Stimulated activated CD4-positive, alpha-beta T cell treated with anti-CD3 and anti-CD28 coated beads, TNF-alpha, amount 100 ng/mL, for 1 hour (primary cell): ENCODE results near the gene ATP8B4.
"Not testable (repeated sequence)": the region's sequence is repeated elsewhere in the genome, so short reads cannot be mapped to it uniquely, and the experiment has no call there.

Experiments
- DNase-seq, 3 donors: peaks; one replicate each; pipeline ENCODE4 v3.0.0-alpha.2; 2020; ENCODE audit warnings: low read depth in 3 of 3, low spot score in 1 of 3

Gene ATP8B4

GRCh38 chr15:50109076-50109987, 9.7 kb downstream of the ATP8B4 start:
- no peak for DNase-seq

GRCh38 chr15:50108461-50108860, 10.6 kb downstream of the ATP8B4 start:
- no peak for DNase-seq

GRCh38 chr15:50107591-50108408, 11.2 kb downstream of the ATP8B4 start:
- DNase-seq = no peak

GRCh38 chr15:50107157-50107556, 11.9 kb downstream of the ATP8B4 start:
- no peak for DNase-seq

- no peak for DNase-seq
Measured at GRCh38 chr15:50106457-50106856, 12.6 kb downstream of the ATP8B4 start.

- DNase-seq = no peak
Measured at GRCh38 chr15:50100486-50100885, 18.5 kb downstream of the ATP8B4 start.

GRCh38 chr15:50098545-50098944, 20.5 kb downstream of the ATP8B4 start:
- DNase-seq = no peak

GRCh38 chr15:50095938-50096821, 22.9 kb downstream of the ATP8B4 start:
- no peak for DNase-seq

- not testable (repeated sequence) for DNase-seq
Measured at GRCh38 chr15:50089386-50089785, 29.6 kb downstream of the ATP8B4 start.

- no peak for DNase-seq
Measured at GRCh38 chr15:50084932-50085331, 34.1 kb downstream of the ATP8B4 start.

- DNase-seq = no peak
Measured at GRCh38 chr15:50083424-50084025, 35.5 kb downstream of the ATP8B4 start.

- DNase-seq = no peak
Measured at GRCh38 chr15:50082066-50082465, 37.0 kb downstream of the ATP8B4 start.

- DNase-seq = no peak
Measured at GRCh38 chr15:50077651-50078050, 41.4 kb downstream of the ATP8B4 start.

GRCh38 chr15:50077176-50077575, 41.9 kb downstream of the ATP8B4 start:
- no peak for DNase-seq

GRCh38 chr15:50075319-50075718, 43.7 kb downstream of the ATP8B4 start:
- DNase-seq = no peak

- DNase-seq = no peak
Measured at GRCh38 chr15:50071551-50072258, 47.3 kb downstream of the ATP8B4 start.

- no peak for DNase-seq
Measured at GRCh38 chr15:50068016-50068415, 51.0 kb downstream of the ATP8B4 start.

GRCh38 chr15:50067254-50067653, 51.8 kb downstream of the ATP8B4 start:
- DNase-seq = no peak

- DNase-seq = no peak
Measured at GRCh38 chr15:50066666-50067065, 52.4 kb downstream of the ATP8B4 start.

- no peak for DNase-seq
Measured at GRCh38 chr15:50066202-50066601, 52.8 kb downstream of the ATP8B4 start.
